ENCODE measurements around the gene BARD1.

DNA sequence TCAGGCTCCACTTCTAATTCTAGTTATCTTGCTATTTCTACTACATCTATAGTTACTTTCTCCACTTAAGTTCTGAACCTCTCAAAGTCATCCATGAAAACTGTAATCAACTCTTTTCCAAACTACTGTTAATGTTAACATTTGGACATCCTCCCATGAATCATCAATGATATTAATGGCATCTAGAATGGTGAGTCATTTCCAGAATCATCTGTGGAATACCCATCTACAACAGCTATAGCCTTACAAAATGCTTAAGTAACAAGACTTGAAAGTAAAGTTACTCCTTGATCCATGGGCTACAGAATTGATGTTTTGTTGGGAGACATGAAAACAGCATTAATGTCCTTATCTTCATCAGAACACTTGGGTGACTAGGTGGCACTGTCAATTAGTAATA is 35.4 kb downstream of the BARD1 start:
- TF ChIP-seq SP1 (IDR thresholded peaks at IDR 0.05; ENCODE audit: low read depth, low read length) (no peak), CTCF (IDR thresholded peaks at IDR 0.05; ENCODE audit: control extremely low read depth in 1 of 3, insufficient read depth in 1 of 3, low read depth in 1 of 3, low read length in 3 of 3) (no peak)
